GM12873 (cell line): ENCODE measurements around the gene LRRC61.

ENCODE experiments used
- CTCF ChIP-seq: IDR thresholded peaks from 2 replicates; pipeline ENCODE4 v1.5.1; 2012; ENCODE audit warnings: low read depth, mild to moderate bottlenecking, moderate library complexity, low read length, control low read depth; ENCODE audit not compliant: insufficient read depth; ENCODE audit errors: missing control alignments

The LRRC61 gene

DNA sequence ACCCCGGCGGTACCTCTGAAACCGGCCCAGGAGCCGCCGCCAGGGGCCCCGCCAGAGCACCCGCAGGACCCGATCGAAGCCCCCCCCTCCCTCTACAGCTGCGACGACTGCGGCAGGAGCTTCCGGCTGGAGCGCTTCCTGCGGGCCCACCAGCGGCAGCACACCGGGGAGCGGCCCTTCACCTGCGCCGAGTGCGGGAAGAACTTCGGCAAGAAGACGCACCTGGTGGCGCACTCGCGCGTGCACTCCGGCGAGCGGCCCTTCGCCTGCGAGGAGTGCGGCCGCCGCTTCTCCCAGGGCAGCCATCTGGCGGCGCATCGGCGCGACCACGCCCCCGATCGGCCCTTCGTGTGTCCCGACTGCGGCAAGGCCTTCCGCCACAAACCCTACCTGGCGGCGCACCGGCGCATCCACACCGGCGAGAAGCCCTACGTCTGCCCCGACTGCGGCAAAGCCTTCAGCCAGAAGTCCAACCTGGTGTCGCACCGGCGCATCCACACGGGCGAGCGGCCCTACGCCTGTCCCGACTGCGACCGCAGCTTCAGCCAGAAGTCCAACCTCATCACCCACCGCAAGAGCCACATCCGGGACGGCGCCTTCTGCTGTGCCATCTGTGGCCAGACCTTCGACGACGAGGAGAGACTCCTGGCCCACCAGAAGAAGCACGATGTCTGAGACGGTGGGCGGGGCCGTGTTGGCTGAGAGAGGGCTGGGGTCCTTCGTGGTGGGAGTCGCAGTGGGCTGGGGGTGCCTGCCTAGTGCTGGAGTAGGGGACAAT lies 49.3 kb downstream of the LRRC61 start:
- TF ChIP-seq CTCF: no peak

- TF ChIP-seq CTCF: no peak
Measured at GRCh38 chr7:150373049-150373801, 50.1 kb downstream of the LRRC61 start.

GRCh38 chr7:150374026-150374425 lies 50.9 kb downstream of the LRRC61 start:
- TF ChIP-seq CTCF: no peak

DNA sequence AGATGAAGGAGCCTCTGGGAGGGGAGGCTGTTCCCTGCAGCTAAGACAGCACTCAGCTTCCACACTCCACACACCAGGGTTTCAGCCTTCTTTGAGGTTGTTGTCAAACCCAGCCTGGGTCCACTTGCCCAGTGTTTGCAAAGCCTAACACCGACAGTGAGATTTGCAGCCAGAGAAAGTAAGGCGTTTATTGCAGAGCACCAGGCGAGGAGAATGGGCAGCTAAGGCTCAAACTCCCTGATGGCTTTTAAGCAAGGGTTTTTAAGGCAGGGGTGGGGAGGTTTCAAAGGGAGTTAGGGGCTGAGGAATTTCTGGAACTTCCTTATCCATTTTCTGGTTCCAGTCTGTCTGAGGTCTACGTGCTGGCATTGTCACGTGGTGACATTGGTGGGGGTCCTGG lies 51.3 kb downstream of the LRRC61 start:
- no peak for TF ChIP-seq CTCF

DNA sequence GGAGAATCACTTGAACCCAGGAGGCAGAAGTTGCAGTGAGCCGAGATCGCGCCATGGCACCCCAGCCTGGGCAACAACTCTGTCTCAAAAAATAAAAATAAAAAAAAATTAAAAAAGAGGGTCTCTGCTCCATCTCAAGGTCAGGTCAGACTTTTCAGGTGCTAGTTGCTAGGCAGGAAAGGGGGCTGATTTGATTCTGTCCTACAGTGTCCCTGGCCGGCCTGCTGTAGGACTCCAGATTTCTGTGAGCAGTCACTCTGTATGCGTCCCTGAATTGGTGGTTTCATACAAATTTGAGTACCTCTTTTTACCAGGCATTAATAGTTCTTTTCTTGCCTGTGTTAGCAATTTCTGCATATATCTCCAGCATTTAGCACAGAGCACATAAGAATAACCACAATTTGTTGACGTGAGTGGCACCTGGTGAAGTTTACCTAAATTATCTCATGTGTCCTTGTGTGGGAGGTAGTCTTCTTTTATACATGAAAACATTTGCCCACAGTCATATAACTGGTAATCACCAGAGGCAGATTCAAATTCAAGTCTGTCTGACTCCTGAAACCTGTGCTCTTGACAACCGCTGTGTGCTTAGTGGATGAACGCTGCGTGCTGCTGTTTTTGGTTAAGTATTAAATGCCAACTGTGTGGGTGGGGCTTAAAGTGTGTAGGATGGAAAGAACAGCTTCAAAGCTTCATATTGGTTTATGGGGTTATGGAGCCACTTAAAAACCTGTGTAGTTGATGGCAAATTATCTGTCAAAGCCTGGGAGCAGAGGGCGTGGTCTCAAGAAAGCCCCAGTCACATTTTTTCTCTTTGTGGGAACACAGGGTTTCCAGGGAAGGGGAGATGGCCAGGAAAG lies 52.7 kb downstream of the LRRC61 start:
- TF ChIP-seq CTCF: no peak

- no peak for TF ChIP-seq CTCF
Measured at GRCh38 chr7:150376560-150376959, 53.4 kb downstream of the LRRC61 start.

- TF ChIP-seq CTCF: no peak
Measured at GRCh38 chr7:150377196-150377595, 54.0 kb downstream of the LRRC61 start.
